Ascending aorta (tissue), 2 donors: ENCODE data around the gene THRB. TPM values are rescaled to one million over a fixed set of nuclear protein-coding genes. Genes with fewer than 3 reads are reported as not detected.

Source experiments
- DNase-seq, 2 donors: peaks; one replicate each; pipeline ENCODE4 v3.0.0-alpha.2; 2019; ENCODE audit warnings: low spot score in 2 of 2
- H3K27ac ChIP-seq, 2 donors: fragments of 200-600 bp; sonication (generic); one replicate each; pipeline ENCODE4 v1.5.1; 2016 to 2017; ENCODE audit warnings: mild to moderate bottlenecking in 1 of 2
- H3K27me3 ChIP-seq: fragments of 200-600 bp; sonication (generic); one replicate; pipeline ENCODE4 v1.5.1; 2017
- H3K36me3 ChIP-seq, 2 donors: fragments of 200-600 bp; sonication (generic); one replicate each; pipeline ENCODE4 v1.5.1; 2016
- H3K4me1 ChIP-seq, 2 donors: fragments of 200-600 bp; sonication (generic); one replicate each; pipeline ENCODE4 v1.5.1; 2016 to 2017; ENCODE audit warnings: mild to moderate bottlenecking in 1 of 2
- H3K4me3 ChIP-seq, 2 donors: fragments of 200-600 bp; sonication (generic); one replicate each; pipeline ENCODE4 v1.5.1; 2016 to 2017; ENCODE audit warnings: mild to moderate bottlenecking in 1 of 2
- H3K9me3 ChIP-seq, 2 donors: fragments of 200-600 bp; sonication (generic); one replicate each; pipeline ENCODE4 v1.5.1; 2016
- intact Hi-C: fragments of 100-400 bp; cut with DNase I; formaldehyde crosslinking; loops from one replicate; pipeline ENCODE4 v1.15.1; 2023
- total RNA-seq: library from RNA; depleted of rRNA; stranded (reverse); fragments of >200 nt; gene quantifications from one replicate; pipeline ENCODE4 v1.1.0, GENCODE V29; 2016
- TF ChIP-seq, protein P1 (sequence below), 3 experiments: fragments of 200-600 bp in 2 of 3; fragments of 450-650 bp in 1 of 3; sonication (generic) in 2 of 3; IDR thresholded peaks; one replicate each; pipeline ENCODE4 v1.5.1; 2016 to 2019; ENCODE audit warnings: antibody characterized with exemption in 3 of 3, mild to moderate bottlenecking in 1 of 3, moderate library complexity in 1 of 3

The THRB gene
- total RNA-seq, 1 donor from 2014 or later = 24.7 TPM

GRCh38 chr3:24149032-24149431, 345.6 kb downstream of the THRB start:
- no peak for DNase-seq
- Histone ChIP-seq H3K4me3 (no peak overlapping the region), H3K36me3 (peaks cover 3 to 4% of the 10 kb centered on the region in 2 donors), H3K9me3 (no peaks in the 10 kb centered on the region), H3K27ac (peak overlapping the region; percentile 76 to 81), H3K4me1 (peaks cover 6 to 43% of the 10 kb centered on the region in 2 donors), H3K27me3 (no peaks in the 10 kb centered on the region)
- TF ChIP-seq, protein P1, sequence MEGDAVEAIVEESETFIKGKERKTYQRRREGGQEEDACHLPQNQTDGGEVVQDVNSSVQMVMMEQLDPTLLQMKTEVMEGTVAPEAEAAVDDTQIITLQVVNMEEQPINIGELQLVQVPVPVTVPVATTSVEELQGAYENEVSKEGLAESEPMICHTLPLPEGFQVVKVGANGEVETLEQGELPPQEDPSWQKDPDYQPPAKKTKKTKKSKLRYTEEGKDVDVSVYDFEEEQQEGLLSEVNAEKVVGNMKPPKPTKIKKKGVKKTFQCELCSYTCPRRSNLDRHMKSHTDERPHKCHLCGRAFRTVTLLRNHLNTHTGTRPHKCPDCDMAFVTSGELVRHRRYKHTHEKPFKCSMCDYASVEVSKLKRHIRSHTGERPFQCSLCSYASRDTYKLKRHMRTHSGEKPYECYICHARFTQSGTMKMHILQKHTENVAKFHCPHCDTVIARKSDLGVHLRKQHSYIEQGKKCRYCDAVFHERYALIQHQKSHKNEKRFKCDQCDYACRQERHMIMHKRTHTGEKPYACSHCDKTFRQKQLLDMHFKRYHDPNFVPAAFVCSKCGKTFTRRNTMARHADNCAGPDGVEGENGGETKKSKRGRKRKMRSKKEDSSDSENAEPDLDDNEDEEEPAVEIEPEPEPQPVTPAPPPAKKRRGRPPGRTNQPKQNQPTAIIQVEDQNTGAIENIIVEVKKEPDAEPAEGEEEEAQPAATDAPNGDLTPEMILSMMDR (IDR thresholded peaks at IDR 0.05) = no peak
- intact Hi-C loops = loop anchor here (5.0 kb wide), 1 partner anchor 73 kb away; no protein-coding TSS in a partner anchor

DNA sequence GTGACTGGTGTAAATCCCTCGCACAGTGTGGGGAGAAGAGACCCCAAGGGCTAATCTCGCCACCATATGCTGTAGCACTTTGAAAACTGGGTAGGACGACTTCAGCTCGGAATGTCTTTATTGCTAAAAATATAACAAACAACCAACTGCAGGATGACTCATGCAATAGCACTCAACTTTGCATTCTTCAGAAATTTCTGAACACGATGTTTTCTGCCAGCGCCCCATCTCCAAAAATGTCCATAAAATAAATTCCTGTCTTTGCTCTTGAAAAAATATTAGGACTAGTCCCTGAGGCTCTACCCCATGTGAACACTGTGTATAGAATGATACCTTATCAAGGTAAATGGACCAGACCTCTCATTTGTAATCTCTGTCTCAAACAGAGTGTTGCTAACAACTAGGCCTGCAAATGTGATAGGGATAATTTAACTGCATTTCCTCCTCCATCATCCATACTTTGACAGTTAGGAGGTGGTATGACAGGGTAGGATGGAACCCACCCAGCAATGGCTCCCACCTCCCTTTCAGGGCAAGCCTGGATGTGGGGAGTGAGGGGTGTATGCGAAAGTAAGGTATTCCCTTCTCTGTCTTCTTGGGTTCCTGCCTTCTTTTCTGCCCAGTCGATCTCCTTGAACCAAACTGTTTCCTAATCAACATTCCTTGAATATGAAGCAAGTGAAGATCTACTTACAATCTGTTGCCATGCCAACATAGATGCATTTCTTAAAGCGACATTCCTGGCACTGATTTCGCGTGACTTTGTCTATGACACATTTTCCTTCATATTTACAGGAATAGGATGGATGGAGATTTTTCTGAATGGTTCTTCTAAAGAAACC, 348.4 kb downstream of the THRB start:
- no peaks in the 10 kb centered on the region for H3K27me3 ChIP-seq
- peak overlapping the region; percentile 76 to 81 for H3K27ac ChIP-seq
- no peaks in the 10 kb centered on the region for H3K9me3 ChIP-seq
- TF ChIP-seq, protein P1 (IDR thresholded peaks at IDR 0.05) = no peak
- peak in 1 of 2 donors; percentile 79 for DNase-seq
- H3K4me1 ChIP-seq = peaks cover 0 to 27% of the 10 kb centered on the region in 2 donors
- H3K4me3 ChIP-seq = peak overlapping the region in 1 of 2 donors; percentile 31
- peaks cover 26 to 32% of the 10 kb centered on the region in 2 donors for H3K36me3 ChIP-seq
- intact Hi-C loops = loop anchor here (5.0 kb wide), 1 partner anchor 76 kb away; no protein-coding TSS in a partner anchor

DNA sequence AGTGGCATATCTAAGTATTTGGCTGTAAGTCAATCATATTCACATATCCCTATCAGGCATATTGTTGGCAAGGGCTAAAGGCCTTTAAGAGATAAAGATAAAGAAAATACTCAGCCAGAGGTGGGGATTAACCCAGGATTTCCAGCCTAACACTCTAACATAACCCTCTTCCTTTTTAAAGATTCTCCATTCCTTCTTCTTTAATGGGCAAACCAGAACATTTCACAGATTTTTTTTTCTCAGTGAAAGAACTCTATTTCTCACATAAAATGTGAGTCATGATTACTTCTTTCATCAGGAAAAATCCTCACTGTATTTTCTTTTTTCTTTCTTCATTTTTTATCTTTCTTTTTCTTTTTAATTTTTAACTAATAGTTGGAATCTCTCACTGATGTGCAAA, 349.2 kb downstream of the THRB start:
- H3K9me3 ChIP-seq = no peaks in the 10 kb centered on the region
- H3K4me3 ChIP-seq = peak overlapping the region in 1 of 2 donors; percentile 31
- TF ChIP-seq, protein P1 (IDR thresholded peaks at IDR 0.05) = no peak
- DNase-seq = no peak
- peaks cover 26 to 35% of the 10 kb centered on the region in 2 donors for H3K36me3 ChIP-seq
- intact Hi-C loops = loop anchor here (5.0 kb wide), 1 partner anchor 77 kb away; no protein-coding TSS in a partner anchor
- H3K27me3 ChIP-seq = no peaks in the 10 kb centered on the region
- peaks cover 0 to 24% of the 10 kb centered on the region in 2 donors for H3K4me1 ChIP-seq
- peak overlapping the region; percentile 76 to 81 for H3K27ac ChIP-seq

DNA sequence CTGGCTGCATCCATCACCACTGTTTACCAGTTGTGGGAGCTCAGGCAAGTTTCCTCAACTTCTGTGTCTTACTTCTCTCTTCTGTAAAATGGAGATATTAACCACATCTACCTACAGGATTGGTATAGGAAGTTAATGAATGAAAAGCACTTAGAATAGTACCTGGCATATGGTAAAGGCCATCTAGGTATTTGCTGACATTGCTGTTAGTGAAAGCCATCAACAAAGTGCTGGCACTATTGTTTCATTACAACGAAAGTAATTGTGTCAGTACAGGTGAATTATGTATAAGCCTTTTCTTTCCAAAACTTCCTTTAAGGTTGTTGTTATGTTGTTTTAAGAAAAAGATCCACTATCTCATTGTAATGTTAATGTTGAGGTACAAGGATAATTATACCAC, 352.5 kb downstream of the THRB start:
- no peaks in the 10 kb centered on the region for H3K9me3 ChIP-seq
- no peaks in the 10 kb centered on the region for H3K27me3 ChIP-seq
- peaks cover 28 to 43% of the 10 kb centered on the region in 2 donors for H3K36me3 ChIP-seq
- no peak overlapping the region for H3K4me3 ChIP-seq
- TF ChIP-seq, protein P1 (IDR thresholded peaks at IDR 0.05) = no peak
- intact Hi-C loops = loop anchor here (5.0 kb wide), 1 partner anchor 100 kb away; no protein-coding TSS in a partner anchor
- H3K27ac ChIP-seq = peak overlapping the region in 1 of 2 donors; percentile 63
- peaks cover 0 to 26% of the 10 kb centered on the region in 2 donors for H3K4me1 ChIP-seq
- no peak for DNase-seq

- peak overlapping the region in 1 of 2 donors; percentile 63 for H3K27ac ChIP-seq
- H3K27me3 ChIP-seq = no peaks in the 10 kb centered on the region
- TF ChIP-seq, protein P1 (IDR thresholded peaks at IDR 0.05) = no peak
- intact Hi-C loops = loop anchor here (5.0 kb wide), 1 partner anchor 99 kb away; no protein-coding TSS in a partner anchor
- DNase-seq = no peak
- H3K4me1 ChIP-seq = peaks cover 0 to 25% of the 10 kb centered on the region in 2 donors
- H3K36me3 ChIP-seq = peaks cover 28 to 43% of the 10 kb centered on the region in 2 donors
- H3K4me3 ChIP-seq = no peak overlapping the region
- H3K9me3 ChIP-seq = no peaks in the 10 kb centered on the region
These were observed 353.1 kb downstream of the THRB start for GRCh38 chr3:24141548-24141947.
